Colon (tissue), 2 donors: ENCODE data around the gene FUT2.
"Not testable (repeated sequence)": the region's sequence is repeated elsewhere in the genome, so short reads cannot be mapped to it uniquely, and the experiment has no call there.

ENCODE experiments used
- FAIRE-seq: peaks from 2 replicates; lab custom pipeline; 2012; peaks lifted over from hg19 to GRCh38; lab: Jason Lieb, UNC
- donor health status: control.
- donor health status: control.

The FUT2 gene

DNA sequence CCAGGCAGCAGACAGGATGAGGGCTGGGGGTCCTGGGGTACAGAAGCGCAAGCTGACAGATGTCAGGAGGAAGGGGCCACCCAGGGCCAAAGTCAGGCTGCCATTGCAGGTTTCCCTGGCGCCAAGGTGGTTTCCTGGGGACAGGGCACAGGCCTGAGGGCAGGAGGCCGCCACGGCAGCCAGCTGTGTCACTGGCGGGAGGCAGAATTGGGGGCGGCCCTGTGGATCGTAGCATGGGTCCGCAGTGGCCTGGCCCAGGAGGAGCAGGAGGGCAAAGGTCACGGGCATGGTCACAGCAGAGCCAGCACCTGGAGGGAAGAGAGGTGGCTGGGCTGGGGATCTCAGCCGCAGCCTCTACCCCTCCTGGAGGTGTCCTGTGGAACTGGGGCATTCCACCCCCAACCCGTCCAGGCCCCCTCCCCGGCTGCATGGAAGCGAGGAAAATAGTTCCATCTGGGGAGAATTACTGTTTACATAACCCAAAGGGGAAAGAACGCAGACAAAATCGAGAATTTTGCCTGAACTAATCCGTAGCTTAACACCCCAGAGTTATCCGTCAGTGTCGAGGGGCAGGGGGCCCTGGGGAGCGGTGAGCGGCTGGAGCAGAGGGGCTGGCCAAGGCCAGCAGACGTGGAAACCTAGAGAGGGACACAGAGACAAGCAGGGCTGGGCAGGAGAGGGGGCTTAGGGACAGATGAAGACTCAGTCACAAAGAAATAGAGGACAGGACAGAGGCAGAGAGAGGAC lies 24.9 kb upstream of the FUT2 start:
- no peak for FAIRE-seq

GRCh38 chr19:48671446-48671995 lies 24.2 kb upstream of the FUT2 start:
- FAIRE-seq, result no peak

GRCh38 chr19:48672994-48673393 lies 22.8 kb upstream of the FUT2 start, which contains the start of gene NTN5:
NTN5 (minus strand) TSS chr19:48673017; CDS start chr19:48670986, 2,031 bp downstream.
- FAIRE-seq, result no peak

GRCh38 chr19:48673436-48674100 lies 22.2 kb upstream of the FUT2 start:
- FAIRE-seq, result no peak

GRCh38 chr19:48674216-48674809 lies 21.5 kb upstream of the FUT2 start:
- no peak for FAIRE-seq

DNA sequence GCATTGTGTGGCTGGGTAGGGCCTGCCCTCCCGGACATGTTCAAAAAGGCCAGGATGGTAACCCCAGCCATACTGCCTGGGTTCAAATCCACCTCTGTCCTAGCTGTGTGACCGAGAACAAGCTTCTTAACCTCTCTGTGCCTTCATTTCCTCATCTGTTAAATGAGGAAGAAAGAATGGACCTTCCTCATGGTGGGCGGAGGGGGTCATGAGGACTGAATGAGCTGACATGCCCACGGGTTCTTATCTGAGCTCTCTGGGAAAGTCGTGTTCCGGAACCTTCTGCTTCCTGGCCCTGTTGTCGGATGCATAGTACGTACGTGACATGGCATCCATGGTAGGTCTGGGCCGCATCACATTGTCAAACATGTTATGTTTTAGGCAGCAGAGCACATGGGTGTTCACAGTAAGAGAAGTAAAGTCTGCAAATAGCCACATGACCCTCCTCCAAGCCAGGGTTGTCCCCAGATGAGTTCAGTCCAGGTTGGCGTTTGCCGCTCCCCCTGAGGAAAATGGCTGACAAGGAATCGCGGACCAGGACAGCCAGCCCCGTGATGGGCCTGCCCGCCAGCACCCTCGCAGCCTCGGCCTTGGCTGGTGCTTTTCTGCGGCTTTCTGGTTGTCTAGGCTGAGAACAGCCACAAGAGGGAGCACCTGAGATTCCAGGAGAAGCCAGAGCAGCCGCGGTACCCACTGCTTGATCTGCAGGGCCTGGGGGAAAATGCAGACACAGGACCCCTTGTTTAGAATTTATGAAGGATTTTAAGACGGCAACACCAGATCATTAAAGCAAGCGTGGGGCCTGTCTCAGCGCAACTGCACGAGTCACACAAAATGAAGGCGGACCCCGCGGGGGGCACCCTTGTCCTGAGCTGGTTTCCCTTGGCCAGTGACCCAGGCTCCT lies 20.6 kb upstream of the FUT2 start:
- FAIRE-seq, result no peak

- FAIRE-seq, result no peak
Measured at GRCh38 chr19:48676487-48676886, 19.3 kb upstream of the FUT2 start.

- no peak for FAIRE-seq
Measured at GRCh38 chr19:48676887-48677286, 18.9 kb upstream of the FUT2 start.

DNA sequence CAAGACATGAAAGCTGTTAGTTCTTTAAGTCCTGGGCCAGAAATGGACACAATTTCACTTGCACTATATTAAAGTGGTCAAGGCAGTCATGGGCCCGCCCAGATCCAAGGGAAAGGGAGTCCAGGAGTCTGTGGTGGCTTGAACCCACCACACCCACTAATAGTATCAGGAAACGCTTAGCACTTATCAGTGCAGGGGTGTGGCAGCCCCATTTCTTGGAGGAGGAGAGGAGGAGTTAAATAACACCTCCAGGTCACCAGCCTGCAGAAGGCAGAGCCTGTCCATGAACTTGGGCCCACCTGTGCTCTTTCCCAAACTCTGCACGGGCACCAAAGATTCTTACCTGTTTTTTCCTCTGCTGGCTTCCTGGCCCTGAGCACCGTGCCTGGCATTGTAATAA lies 17.6 kb upstream of the FUT2 start:
- FAIRE-seq, result no peak

GRCh38 chr19:48680006-48680405 lies 15.8 kb upstream of the FUT2 start:
- FAIRE-seq, result not testable (repeated sequence)

DNA sequence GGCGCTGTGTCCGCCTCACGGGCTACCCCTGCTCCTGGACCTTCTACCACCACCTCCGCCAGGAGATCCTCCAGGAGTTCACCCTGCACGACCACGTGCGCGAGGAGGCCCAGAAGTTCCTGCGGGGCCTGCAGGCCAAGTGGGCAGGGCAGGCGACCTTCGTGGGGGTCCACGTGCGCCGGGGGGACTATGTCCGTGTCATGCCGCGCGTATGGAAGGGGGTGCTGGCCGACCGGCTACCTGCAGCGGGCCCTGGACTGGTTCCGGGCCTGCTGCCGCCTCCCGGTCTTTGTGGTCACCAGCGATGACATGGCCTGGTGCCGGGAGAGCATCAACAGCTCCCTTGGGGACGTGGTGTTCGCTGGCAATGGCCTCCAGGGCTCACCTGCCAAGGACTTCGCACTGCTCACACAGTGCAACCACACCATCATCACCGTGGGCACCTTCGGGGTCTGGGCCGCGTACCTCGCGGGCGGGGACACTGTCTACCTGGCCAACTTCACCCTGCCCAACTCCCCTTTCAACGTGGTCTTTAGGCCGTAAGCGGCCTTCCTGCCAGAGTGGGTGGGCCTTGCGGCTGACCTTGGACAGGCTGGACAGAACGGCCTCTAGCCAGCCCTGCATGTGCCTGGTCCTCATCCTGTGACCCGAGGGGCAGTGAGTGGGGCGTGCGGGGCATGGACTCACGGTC lies 15.2 kb upstream of the FUT2 start:
- no peak for FAIRE-seq

GRCh38 chr19:48681127-48681470 lies 14.7 kb upstream of the FUT2 start:
- no peak for FAIRE-seq

- no peak for FAIRE-seq
Measured at GRCh38 chr19:48683349-48683748, 12.4 kb upstream of the FUT2 start.

DNA sequence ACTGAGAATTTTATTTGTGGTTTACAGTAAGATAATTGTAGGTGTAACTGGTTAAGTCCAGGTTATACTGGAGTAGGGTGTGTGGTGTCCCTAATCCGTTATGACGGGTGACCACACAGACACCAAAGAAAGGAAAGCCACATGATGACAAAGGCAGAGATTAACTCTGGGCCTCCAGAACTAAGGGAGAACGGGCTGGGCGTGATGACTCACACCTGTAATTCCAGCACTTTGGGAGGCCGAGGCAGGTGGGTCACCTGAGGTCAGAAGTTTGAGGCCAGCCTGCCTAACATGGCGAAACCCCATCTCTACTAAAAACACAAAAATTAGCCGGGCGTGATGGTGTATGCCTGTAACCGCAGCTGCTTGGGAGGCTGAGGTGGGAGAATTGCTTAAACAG lies 10.2 kb upstream of the FUT2 start:
- FAIRE-seq, result no peak

DNA sequence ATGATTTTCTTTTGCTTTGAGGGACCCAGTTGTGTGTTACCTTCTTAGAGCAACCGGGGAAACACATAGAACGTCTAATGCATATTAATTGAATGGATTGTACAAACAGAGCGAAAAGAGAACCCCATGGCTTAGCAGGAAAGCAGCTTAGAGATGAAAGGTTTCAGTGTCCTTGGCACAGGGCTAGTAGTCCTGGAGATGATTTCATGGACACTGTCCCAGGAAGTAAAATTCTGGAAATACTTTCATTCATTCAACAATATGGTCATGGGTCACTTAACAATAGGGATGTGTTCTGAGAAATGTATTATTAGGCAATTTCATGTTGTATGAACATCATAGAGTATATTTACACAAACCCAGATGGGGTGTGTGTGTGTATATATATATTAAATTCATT lies 9.7 kb upstream of the FUT2 start:
- FAIRE-seq, result no peak

DNA sequence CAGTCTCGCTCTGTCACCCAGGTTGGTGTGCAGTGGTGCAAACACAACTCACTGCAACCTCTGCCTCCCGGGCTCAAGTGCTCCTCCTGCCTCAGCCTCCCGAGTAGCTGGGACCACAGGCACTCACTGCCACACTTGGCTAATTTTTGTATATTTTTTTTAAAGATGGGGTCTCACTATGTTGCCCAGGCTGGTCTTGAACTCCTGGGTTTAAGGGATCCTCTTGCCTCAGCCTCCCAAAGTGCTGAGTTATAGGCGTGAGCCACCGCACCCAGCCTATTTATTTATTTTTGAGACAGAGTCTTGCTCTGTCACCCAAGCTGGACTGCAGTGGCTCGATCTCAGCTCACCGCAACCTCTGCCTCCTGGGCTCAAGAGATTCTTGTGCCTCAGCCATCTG lies 9.1 kb upstream of the FUT2 start:
- not testable (repeated sequence) for FAIRE-seq

DNA sequence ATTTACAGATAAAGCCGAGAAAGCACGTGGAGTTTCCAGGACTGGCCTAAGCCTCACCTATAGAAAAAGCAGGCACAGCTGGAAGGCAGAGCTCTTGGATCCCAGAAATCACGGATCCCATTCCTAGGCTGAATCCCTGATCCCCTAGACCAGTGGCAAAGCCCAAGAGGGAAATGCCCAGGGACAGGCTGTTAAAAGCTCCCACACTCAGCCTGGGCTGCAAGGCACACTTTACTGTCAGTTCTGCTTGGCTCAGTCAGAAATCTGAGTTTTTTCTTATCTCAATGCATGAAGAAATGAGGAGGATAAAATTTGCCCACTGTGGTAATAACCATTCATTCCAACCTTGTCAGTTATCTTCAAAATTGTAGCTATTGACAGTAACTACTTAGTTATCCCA lies 8.0 kb upstream of the FUT2 start:
- no peak for FAIRE-seq

DNA sequence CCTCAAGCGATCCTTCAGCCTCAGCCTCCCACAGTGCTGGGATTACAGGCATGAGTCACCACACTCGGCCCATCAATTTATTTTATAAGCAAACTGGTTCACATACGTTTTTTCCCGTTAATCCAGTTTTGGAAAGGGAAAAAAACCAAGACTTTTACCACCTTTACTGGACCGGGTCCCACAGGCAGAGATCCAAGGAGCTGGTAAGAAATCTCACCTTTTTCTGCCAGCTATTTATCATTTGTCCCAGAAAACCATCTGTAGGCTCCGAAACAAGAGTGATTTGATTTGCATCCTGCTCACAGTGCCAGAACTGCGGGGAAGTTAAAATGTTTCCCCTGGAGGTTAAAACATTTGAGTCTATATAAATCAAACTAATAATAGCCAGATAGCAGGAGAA lies 6.3 kb upstream of the FUT2 start:
- FAIRE-seq, result no peak

- not testable (repeated sequence) for FAIRE-seq
Measured at GRCh38 chr19:48693629-48694028, 2.1 kb upstream of the FUT2 start.

- FAIRE-seq, result no peak
Measured at GRCh38 chr19:48696353-48697010, 711 bp downstream of the FUT2 start.

- no peak for FAIRE-seq
Measured at GRCh38 chr19:48698046-48698445, 2.3 kb downstream of the FUT2 start.
